ENCODE data around the gene ABHD8. TPM values are rescaled to one million over a fixed set of nuclear protein-coding genes. Genes with fewer than 3 reads are reported as not detected.

Gene ABHD8
- total RNA-seq: 14.9 TPM

- DNase-seq (ENCODE audit: low spot score) (peak; percentile 98), ATAC-seq (peak; percentile 91)
- intact Hi-C loops (cut with DNase I): no loop called here
Measured at GRCh38 chr19:17303167-17303939, at the start of gene ABHD8. ABHD8 (minus strand) TSS chr19:17303425; CDS start chr19:17301616, 1,809 bp downstream.

GRCh38 chr19:17352608-17353280, 49.5 kb upstream of the ABHD8 start:
- intact Hi-C loops (cut with DNase I): no loop called here
- ATAC-seq: no peak

GRCh38 chr19:17351815-17352435, 48.7 kb upstream of the ABHD8 start:
- ATAC-seq (no peak), DNase-seq (ENCODE audit: low spot score) (no peak)
- intact Hi-C loops (cut with DNase I): no loop called here

More at GRCh38 chr19:17352608-17353280, 49.5 kb upstream of the ABHD8 start:
- DNase-seq (ENCODE audit: low spot score): no peak

- ATAC-seq: peak; percentile 76
- intact Hi-C loops (cut with DNase I): loop anchor here (5.0 kb wide), 1 partner anchor 34 kb away; no protein-coding TSS in a partner anchor
- DNase-seq (ENCODE audit: low spot score): peak; percentile 74
Measured at GRCh38 chr19:17348700-17349099, 45.5 kb upstream of the ABHD8 start.

- intact Hi-C loops (cut with DNase I): loop anchor here (5.0 kb wide), 1 partner anchor 34 kb away; no protein-coding TSS in a partner anchor
- DNase-seq (ENCODE audit: low spot score): no peak
- ATAC-seq: no peak
Measured at GRCh38 chr19:17347877-17348276, 44.7 kb upstream of the ABHD8 start.

GRCh38 chr19:17347361-17347760, 44.1 kb upstream of the ABHD8 start:
- DNase-seq (ENCODE audit: low spot score) (no peak), ATAC-seq (peak; percentile 64)
- intact Hi-C loops (cut with DNase I): loop anchor here (5.0 kb wide), 1 partner anchor 35 kb away; no protein-coding TSS in a partner anchor

GRCh38 chr19:17346109-17346671, 43.0 kb upstream of the ABHD8 start:
- ATAC-seq: peak; percentile 87
- peak; percentile 87 for DNase-seq (ENCODE audit: low spot score)
- intact Hi-C loops (cut with DNase I): loop anchor here (5.0 kb wide), 1 partner anchor 36 kb away; no protein-coding TSS in a partner anchor

GRCh38 chr19:17341845-17342244, 38.6 kb upstream of the ABHD8 start:
- DNase-seq (ENCODE audit: low spot score) (no peak), ATAC-seq (no peak)
- intact Hi-C loops (cut with DNase I): no loop called here

GRCh38 chr19:17341386-17341785, 38.2 kb upstream of the ABHD8 start:
- ATAC-seq (no peak), DNase-seq (ENCODE audit: low spot score) (no peak)
- intact Hi-C loops (cut with DNase I): no loop called here

GRCh38 chr19:17340871-17341357, 37.7 kb upstream of the ABHD8 start:
- intact Hi-C loops (cut with DNase I): no loop called here
- DNase-seq (ENCODE audit: low spot score) (peak; percentile 63), ATAC-seq (no peak)

- ATAC-seq (no peak), DNase-seq (ENCODE audit: low spot score) (no peak)
- intact Hi-C loops (cut with DNase I): no loop called here
Measured at GRCh38 chr19:17340302-17340870, 37.2 kb upstream of the ABHD8 start.

- ATAC-seq: no peak
- intact Hi-C loops (cut with DNase I): no loop called here
- no peak for DNase-seq (ENCODE audit: low spot score)
Measured at GRCh38 chr19:17339088-17339741, 36.0 kb upstream of the ABHD8 start.

GRCh38 chr19:17338433-17339078, 35.3 kb upstream of the ABHD8 start:
- ATAC-seq (no peak), DNase-seq (ENCODE audit: low spot score) (no peak)
- intact Hi-C loops (cut with DNase I): no loop called here

GRCh38 chr19:17337675-17338432, 34.6 kb upstream of the ABHD8 start:
- ATAC-seq (no peak), DNase-seq (ENCODE audit: low spot score) (no peak)
- intact Hi-C loops (cut with DNase I): no loop called here

GRCh38 chr19:17336872-17337674, 33.8 kb upstream of the ABHD8 start, which contains the start of gene GTPBP3:
GTPBP3 (plus strand) TSS chr19:17337553; CDS start chr19:17337612, 59 bp downstream.
- intact Hi-C loops (cut with DNase I): no loop called here
- peak; percentile 96 for ATAC-seq
- peak; percentile 97 for DNase-seq (ENCODE audit: low spot score)

GRCh38 chr19:17335575-17335974, 32.4 kb upstream of the ABHD8 start:
- intact Hi-C loops (cut with DNase I): no loop called here
- DNase-seq (ENCODE audit: low spot score): no peak
- no peak for ATAC-seq
